Measurements from ENCODE around the gene GALNT15. TPM values are rescaled to one million over a fixed set of nuclear protein-coding genes. Genes with fewer than 3 reads are reported as not detected.

GALNT15 gene
- polyA plus RNA-seq, 1 donor (not counting 4 experiments of a cell fraction or from before 2014, with no cell fraction given), result not detected

GRCh38 chr3:16227566-16227965 is 53.1 kb downstream of the GALNT15 start:
- Histone ChIP-seq H3K4me2 (ENCODE audit: control insufficient read depth, extremely low read depth, insufficient read depth, low read depth, low read length) (no peak overlapping the region), H4K20me1 (ENCODE audit: control insufficient read depth, extremely low read depth, insufficient read depth, low read length) (no peaks in the 10 kb centered on the region), H2AFZ (ENCODE audit: control insufficient read depth, low read length) (no peak overlapping the region), H3K9me3 (ENCODE audit: control insufficient read depth, low read depth, low read length) (no peaks in the 10 kb centered on the region), H3K79me2 (ENCODE audit: control insufficient read depth, insufficient read depth, low read length) (no peaks in the 10 kb centered on the region), H3K9me1 (ENCODE audit: control insufficient read depth, extremely low read depth, insufficient read depth, low read length) (no peaks in the 10 kb centered on the region), H3K4me1 (ENCODE audit: control insufficient read depth, extremely low read depth, insufficient read depth, low read length) (no peaks in the 10 kb centered on the region), H3K36me3 (ENCODE audit: control insufficient read depth in 2 of 2, extremely low read depth in 1 of 2, insufficient read depth in 2 of 2, low read length in 2 of 2) (no peaks in the 10 kb centered on the region), H3K4me3 (ENCODE audit: control insufficient read depth in 2 of 3, extremely low read depth in 1 of 3, insufficient read depth in 2 of 3, low read depth in 1 of 3, low read length in 3 of 3) (no peak overlapping the region), H3K9ac (ENCODE audit: control insufficient read depth, extremely low read depth, insufficient read depth, low read length) (no peak overlapping the region), H3K27me3 (ENCODE audit: control insufficient read depth, extremely low read depth, insufficient read depth, low read length) (no peaks in the 10 kb centered on the region), H3K27ac (ENCODE audit: control insufficient read depth, insufficient read depth, low read length) (no peak overlapping the region)
- dilution Hi-C loops (cut with MboI; ENCODE audit: extremely low pct_ligation_motif_present, low sequenced_read_pairs), result no loop called here
- FAIRE-seq (no peak), DNase-seq (ENCODE audit: low read depth, low spot score) (no peak)
- TF ChIP-seq EZH2 (IDR thresholded peaks at IDR 0.05; ENCODE audit: low read length), result no peak
- TF ChIP-seq CTCF (optimal IDR thresholded peaks at IDR 0.05 in 1 of 3, IDR thresholded peaks at IDR 0.05 in 1 of 3, conservative IDR thresholded peaks at IDR 0.05 in 1 of 3; ENCODE audit: extremely low read depth in 1 of 3, insufficient read depth in 2 of 3, low read length in 3 of 3), result no peak

GRCh38 chr3:16229681-16230080 is 55.2 kb downstream of the GALNT15 start:
- H3K9me3 ChIP-seq (ENCODE audit: control insufficient read depth, low read depth, low read length), result no peaks in the 10 kb centered on the region
- H3K9ac ChIP-seq (ENCODE audit: control insufficient read depth, extremely low read depth, insufficient read depth, low read length), result no peak overlapping the region
- no peaks in the 10 kb centered on the region for H3K9me1 ChIP-seq (ENCODE audit: control insufficient read depth, extremely low read depth, insufficient read depth, low read length)
- no peaks in the 10 kb centered on the region for H3K36me3 ChIP-seq (ENCODE audit: control insufficient read depth in 2 of 2, extremely low read depth in 1 of 2, insufficient read depth in 2 of 2, low read length in 2 of 2)
- H3K27ac ChIP-seq (ENCODE audit: control insufficient read depth, insufficient read depth, low read length), result no peak overlapping the region
- dilution Hi-C loops (cut with MboI; ENCODE audit: extremely low pct_ligation_motif_present, low sequenced_read_pairs), result no loop called here
- no peak for FAIRE-seq
- no peaks in the 10 kb centered on the region for H4K20me1 ChIP-seq (ENCODE audit: control insufficient read depth, extremely low read depth, insufficient read depth, low read length)
- no peak overlapping the region for H3K4me2 ChIP-seq (ENCODE audit: control insufficient read depth, extremely low read depth, insufficient read depth, low read depth, low read length)
- H2AFZ ChIP-seq (ENCODE audit: control insufficient read depth, low read length), result no peak overlapping the region
- TF ChIP-seq EZH2 (IDR thresholded peaks at IDR 0.05; ENCODE audit: low read length) (no peak), CTCF (optimal IDR thresholded peaks at IDR 0.05 in 1 of 3, IDR thresholded peaks at IDR 0.05 in 1 of 3, conservative IDR thresholded peaks at IDR 0.05 in 1 of 3; ENCODE audit: extremely low read depth in 1 of 3, insufficient read depth in 2 of 3, low read length in 3 of 3) (no peak)
- no peaks in the 10 kb centered on the region for H3K27me3 ChIP-seq (ENCODE audit: control insufficient read depth, extremely low read depth, insufficient read depth, low read length)
- DNase-seq (ENCODE audit: low read depth, low spot score), result no peak
- H3K79me2 ChIP-seq (ENCODE audit: control insufficient read depth, insufficient read depth, low read length), result no peaks in the 10 kb centered on the region
- no peaks in the 10 kb centered on the region for H3K4me1 ChIP-seq (ENCODE audit: control insufficient read depth, extremely low read depth, insufficient read depth, low read length)
- no peak overlapping the region for H3K4me3 ChIP-seq (ENCODE audit: control insufficient read depth in 2 of 3, extremely low read depth in 1 of 3, insufficient read depth in 2 of 3, low read depth in 1 of 3, low read length in 3 of 3)

Data from keratinocyte (primary cell).